SU-DHL-6 (cell line): ENCODE results near the gene WDR18.
"Not testable (repeated sequence)": the region's sequence is repeated elsewhere in the genome, so short reads cannot be mapped to it uniquely, and the experiment has no call there.

Source experiments
- EZH2phosphoT487 ChIP-seq: fragments of 200-600 bp; sonication (generic), shearing (Covaris generic); conservative IDR thresholded peaks from 2 replicates; pipeline ENCODE4 v1.6.1; 2018; ENCODE audit warnings: mild to moderate bottlenecking, antibody characterized with exemption, low read length, moderate library complexity, mixed read lengths
- TF ChIP-seq, protein P1 (sequence below): fragments of 200-600 bp; sonication (generic); IDR thresholded peaks from one replicate; pipeline ENCODE4 v1.5.1; 2017; ENCODE audit warnings: antibody characterized with exemption, mild to moderate bottlenecking, low read length, moderate library complexity; ENCODE audit not compliant: insufficient read depth, poor library complexity, severe bottlenecking

GRCh38 chr19:957578-957977 lies 26.6 kb upstream of the WDR18 start:
- TF ChIP-seq, protein P1, sequence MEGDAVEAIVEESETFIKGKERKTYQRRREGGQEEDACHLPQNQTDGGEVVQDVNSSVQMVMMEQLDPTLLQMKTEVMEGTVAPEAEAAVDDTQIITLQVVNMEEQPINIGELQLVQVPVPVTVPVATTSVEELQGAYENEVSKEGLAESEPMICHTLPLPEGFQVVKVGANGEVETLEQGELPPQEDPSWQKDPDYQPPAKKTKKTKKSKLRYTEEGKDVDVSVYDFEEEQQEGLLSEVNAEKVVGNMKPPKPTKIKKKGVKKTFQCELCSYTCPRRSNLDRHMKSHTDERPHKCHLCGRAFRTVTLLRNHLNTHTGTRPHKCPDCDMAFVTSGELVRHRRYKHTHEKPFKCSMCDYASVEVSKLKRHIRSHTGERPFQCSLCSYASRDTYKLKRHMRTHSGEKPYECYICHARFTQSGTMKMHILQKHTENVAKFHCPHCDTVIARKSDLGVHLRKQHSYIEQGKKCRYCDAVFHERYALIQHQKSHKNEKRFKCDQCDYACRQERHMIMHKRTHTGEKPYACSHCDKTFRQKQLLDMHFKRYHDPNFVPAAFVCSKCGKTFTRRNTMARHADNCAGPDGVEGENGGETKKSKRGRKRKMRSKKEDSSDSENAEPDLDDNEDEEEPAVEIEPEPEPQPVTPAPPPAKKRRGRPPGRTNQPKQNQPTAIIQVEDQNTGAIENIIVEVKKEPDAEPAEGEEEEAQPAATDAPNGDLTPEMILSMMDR: not testable (repeated sequence)
- TF ChIP-seq EZH2phosphoT487: not testable (repeated sequence)
